ENCODE data around the gene AHCYL2. TPM values are rescaled to one million over a fixed set of nuclear protein-coding genes. Genes with fewer than 3 reads are reported as not detected.
A peak's percentile ranks its signal among the peaks of the same experiment; 100 is the strongest.

Gene AHCYL2
- total and polyA plus RNA-seq, 2 donors (not counting 1 experiment from before 2014, with no cell fraction given): 8.8 to 26.2 TPM

- Histone ChIP-seq H3K9ac (ENCODE audit: low read length) (peak overlapping the region; percentile 38), H3K4me3 (ENCODE audit: control extremely low read depth in 1 of 5, extremely low read depth in 1 of 5, insufficient read depth in 1 of 5, low read depth in 2 of 5, low read length in 4 of 5) (peak overlapping the region in 2 of 5 experiments; percentile 1 to 38), H2AFZ (ENCODE audit: insufficient read depth, low read depth, low read length, poor library complexity, severe bottlenecking) (peak overlapping the region; percentile 73), H3K36me3 (replicated peaks in 1 of 2; ENCODE audit: control extremely low read depth in 1 of 2, control insufficient read depth in 1 of 2, extremely low read depth in 1 of 2, insufficient read depth in 2 of 2, low read length in 1 of 2) (no peaks in the 10 kb centered on the region), H4K20me1 (ENCODE audit: control insufficient read depth, insufficient read depth, low read length, poor library complexity, severe bottlenecking) (no peaks in the 10 kb centered on the region), H3K4me1 (ENCODE audit: control insufficient read depth in 2 of 2, insufficient read depth in 2 of 2, low read length in 2 of 2) (peaks cover 27 to 35% of the 10 kb centered on the region in 2 donors), H3K27me3 (replicated peaks in 1 of 4; ENCODE audit: control extremely low read depth in 1 of 4, control insufficient read depth in 3 of 4, insufficient read depth in 4 of 4, low read length in 3 of 4) (no peaks in the 10 kb centered on the region), H3K27ac (ENCODE audit: low read length in 2 of 2) (peak overlapping the region; percentile 39 to 80), H3K4me2 (replicated peaks; ENCODE audit: low read depth, low read length, poor library complexity, severe bottlenecking) (peak overlapping the region; percentile 52), H3K9me3 (ENCODE audit: control extremely low read depth in 1 of 3, control insufficient read depth in 2 of 3, insufficient read depth in 1 of 3, low read length in 2 of 3) (no peaks in the 10 kb centered on the region), H3K79me2 (ENCODE audit: control insufficient read depth, insufficient read depth, low read length) (peaks cover 18% of the 10 kb centered on the region)
- H3K9me3 Mint-ChIP-seq (ENCODE audit: insufficient read depth): no peaks in the 10 kb centered on the region
- intact Hi-C loops (cut with micrococcal nuclease): loop anchor here (5.0 to 10.0 kb wide), 2 partner anchors 145 to 877 kb away; partner anchors contain the start of gene RBM28
- peaks cover 34% of the 10 kb centered on the region for H3K4me1 Mint-ChIP-seq
- peak overlapping the region; percentile 85 for H3K27ac Mint-ChIP-seq
- ATAC-seq (ENCODE audit: low read depth) (no peak), DNase-seq (peak; percentile 51)
- H3K27me3 Mint-ChIP-seq: peaks cover 4% of the 10 kb centered on the region
- peak overlapping the region; percentile 46 for H3K4me3 Mint-ChIP-seq
- POLR2A ChIA-PET: interaction anchor here (0.7 kb wide), 1 partner anchor 347 kb away, joined by 4 read pairs; no protein-coding TSS in a partner anchor
- TF ChIP-seq EZH2 (IDR thresholded peaks at IDR 0.05; ENCODE audit: borderline replicate concordance, insufficient read depth, low read depth, low read length, poor library complexity, severe bottlenecking): no peak
- TF ChIP-seq, protein P1, sequence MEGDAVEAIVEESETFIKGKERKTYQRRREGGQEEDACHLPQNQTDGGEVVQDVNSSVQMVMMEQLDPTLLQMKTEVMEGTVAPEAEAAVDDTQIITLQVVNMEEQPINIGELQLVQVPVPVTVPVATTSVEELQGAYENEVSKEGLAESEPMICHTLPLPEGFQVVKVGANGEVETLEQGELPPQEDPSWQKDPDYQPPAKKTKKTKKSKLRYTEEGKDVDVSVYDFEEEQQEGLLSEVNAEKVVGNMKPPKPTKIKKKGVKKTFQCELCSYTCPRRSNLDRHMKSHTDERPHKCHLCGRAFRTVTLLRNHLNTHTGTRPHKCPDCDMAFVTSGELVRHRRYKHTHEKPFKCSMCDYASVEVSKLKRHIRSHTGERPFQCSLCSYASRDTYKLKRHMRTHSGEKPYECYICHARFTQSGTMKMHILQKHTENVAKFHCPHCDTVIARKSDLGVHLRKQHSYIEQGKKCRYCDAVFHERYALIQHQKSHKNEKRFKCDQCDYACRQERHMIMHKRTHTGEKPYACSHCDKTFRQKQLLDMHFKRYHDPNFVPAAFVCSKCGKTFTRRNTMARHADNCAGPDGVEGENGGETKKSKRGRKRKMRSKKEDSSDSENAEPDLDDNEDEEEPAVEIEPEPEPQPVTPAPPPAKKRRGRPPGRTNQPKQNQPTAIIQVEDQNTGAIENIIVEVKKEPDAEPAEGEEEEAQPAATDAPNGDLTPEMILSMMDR (IDR thresholded peaks at IDR 0.05): no peak
- 5% methylated on average over 4 of the region's 4 CpGs for WGBS (ENCODE audit: insufficient coverage)
- CTCF ChIA-PET: interaction anchor here (0.6 to 8.5 kb wide), 17 partner anchors 9 to 1576 kb away, joined by 3 to 265 read pairs (median 5); no protein-coding TSS in a partner anchor
These were observed 2.8 kb upstream of the AHCYL2 start for GRCh38 chr7:129222064-129222463.

GRCh38 chr7:129225206-129225930, 538 bp downstream of the AHCYL2 start:
- H3K79me2 ChIP-seq (ENCODE audit: control insufficient read depth, insufficient read depth, low read length): peaks cover 42% of the 10 kb centered on the region
- intact Hi-C loops (cut with micrococcal nuclease): loop anchor here (2.0 to 10.0 kb wide), 4 partner anchors 209 to 1441 kb away; partner anchors contain the start of genes RBM28 and STRIP2
- H3K27ac ChIP-seq (ENCODE audit: low read length in 2 of 2): peak overlapping the region; percentile 44 to 94
- ChIA-PET CTCF (interaction anchor here (1.0 to 1.9 kb wide), 5 partner anchors 23 to 150 kb away, joined by 3 to 7 read pairs (median 5); no protein-coding TSS in a partner anchor), POLR2A (interaction anchor here (0.6 kb wide), 1 partner anchor 137 kb away, joined by 9 read pairs; no protein-coding TSS in a partner anchor)
- H3K4me3 ChIP-seq (ENCODE audit: control extremely low read depth in 1 of 5, extremely low read depth in 1 of 5, insufficient read depth in 1 of 5, low read depth in 2 of 5, low read length in 4 of 5): peak overlapping the region; percentile 61 to 94 (median 75)
- Mint-ChIP-seq H3K4me3 (peak overlapping the region; percentile 93), H3K9me3 (ENCODE audit: insufficient read depth) (no peaks in the 10 kb centered on the region), H3K27ac (peak overlapping the region; percentile 93), H3K4me1 (peaks cover 35% of the 10 kb centered on the region), H3K27me3 (no peaks in the 10 kb centered on the region)
- no peaks in the 10 kb centered on the region for H3K27me3 ChIP-seq (replicated peaks in 1 of 4; ENCODE audit: control extremely low read depth in 1 of 4, control insufficient read depth in 3 of 4, insufficient read depth in 4 of 4, low read length in 3 of 4)
- H3K9me3 ChIP-seq (ENCODE audit: control extremely low read depth in 1 of 3, control insufficient read depth in 2 of 3, insufficient read depth in 1 of 3, low read length in 2 of 3): no peaks in the 10 kb centered on the region
- WGBS (ENCODE audit: insufficient coverage): under 1% methylated on average over 46 of the region's 60 CpGs
- DNase-seq: no peak
- H3K9ac ChIP-seq (ENCODE audit: low read length): peak overlapping the region; percentile 92
- H3K4me1 ChIP-seq (ENCODE audit: control insufficient read depth in 2 of 2, insufficient read depth in 2 of 2, low read length in 2 of 2): peaks cover 27% of the 10 kb centered on the region in 2 donors
- ATAC-seq (ENCODE audit: low read depth): peak; percentile 32
- peak overlapping the region; percentile 97 for H3K4me2 ChIP-seq (replicated peaks; ENCODE audit: low read depth, low read length, poor library complexity, severe bottlenecking)
- peak overlapping the region; percentile 99 for H2AFZ ChIP-seq (ENCODE audit: insufficient read depth, low read depth, low read length, poor library complexity, severe bottlenecking)
- H4K20me1 ChIP-seq (ENCODE audit: control insufficient read depth, insufficient read depth, low read length, poor library complexity, severe bottlenecking): no peaks in the 10 kb centered on the region
- TF ChIP-seq, protein P1 (IDR thresholded peaks at IDR 0.05): no peak
- TF ChIP-seq EZH2 (IDR thresholded peaks at IDR 0.05; ENCODE audit: borderline replicate concordance, insufficient read depth, low read depth, low read length, poor library complexity, severe bottlenecking): no peak
- no peaks in the 10 kb centered on the region for H3K36me3 ChIP-seq (replicated peaks in 1 of 2; ENCODE audit: control extremely low read depth in 1 of 2, control insufficient read depth in 1 of 2, extremely low read depth in 1 of 2, insufficient read depth in 2 of 2, low read length in 1 of 2)

All from B cell (primary cell).